Activated CD4-positive, alpha-beta memory T cell treated with anti-CD3 and anti-CD28 coated beads, Interleukin-2, amount 10 ng/mL, durations not matched to agents 7 days and 5 days (primary cell): ENCODE results near the gene TNS1. TPM values are rescaled to one million over a fixed set of nuclear protein-coding genes. Genes with fewer than 3 reads are reported as not detected.

ENCODE experiments used
- CTCF ChIA-PET: fragments of 350-600 bp; sonication (Branson Sonifier 250); formaldehyde crosslinking; loops from one replicate; lab custom pipeline; 2021; ENCODE audit warnings: antibody characterized with exemption, inconsistent platforms; lab: Charles Lee
- POLR2A ChIA-PET: fragments of 350-600 bp; sonication (Branson Sonifier 250); formaldehyde crosslinking; loops from one replicate; lab custom pipeline; 2021; ENCODE audit warnings: antibody characterized with exemption; lab: Charles Lee
- DNase-seq: peaks from one replicate; pipeline ENCODE4 v3.0.0-alpha.2; 2020
- H3K27ac Mint-ChIP-seq: one replicate; pipeline ENCODE4 v1.8.0; 2021; ENCODE audit warnings: mild to moderate bottlenecking, mixed read lengths
- H3K27me3 Mint-ChIP-seq: one replicate; pipeline ENCODE4 v1.8.0; 2021; ENCODE audit warnings: mixed read lengths
- H3K36me3 Mint-ChIP-seq: one replicate; pipeline ENCODE4 v1.8.0; 2021; ENCODE audit warnings: low read depth, mixed read lengths
- H3K4me1 Mint-ChIP-seq: one replicate; pipeline ENCODE4 v1.8.0; 2021; ENCODE audit warnings: mixed read lengths
- H3K4me3 Mint-ChIP-seq: one replicate; pipeline ENCODE4 v1.8.0; 2021; ENCODE audit warnings: mild to moderate bottlenecking, mixed read lengths
- H3K9me3 Mint-ChIP-seq: one replicate; pipeline ENCODE4 v1.8.0; 2021; ENCODE audit warnings: mixed read lengths
- total RNA-seq, 2 experiments: library from RNA; stranded (reverse); gene quantifications; one replicate each; pipeline ENCODE4 v1.2.3, GENCODE V29; 2021

Gene TNS1
- total RNA-seq, 2 experiments from 2014 or later = 3.2 to 3.4 TPM

GRCh38 chr2:217996361-217996760, 6.4 kb downstream of the TNS1 start:
- no peak overlapping the region for H3K4me3 Mint-ChIP-seq
- no peaks in the 10 kb centered on the region for H3K36me3 Mint-ChIP-seq
- H3K9me3 Mint-ChIP-seq = no peaks in the 10 kb centered on the region
- no peaks in the 10 kb centered on the region for H3K4me1 Mint-ChIP-seq
- CTCF ChIA-PET = interaction anchor here (0.6 to 1.3 kb wide), 2 partner anchors 10 to 211 kb away, joined by 3 read pairs; no protein-coding TSS in a partner anchor
- H3K27me3 Mint-ChIP-seq = peaks cover 9% of the 10 kb centered on the region
- DNase-seq = no peak
- POLR2A ChIA-PET = no interaction called here
- no peak overlapping the region for H3K27ac Mint-ChIP-seq

- POLR2A ChIA-PET = no interaction called here
- CTCF ChIA-PET = interaction anchor here (1.3 kb wide), 1 partner anchor 210 kb away, joined by 3 read pairs; no protein-coding TSS in a partner anchor
- Mint-ChIP-seq H3K4me3 (no peak overlapping the region), H3K36me3 (no peaks in the 10 kb centered on the region), H3K4me1 (no peaks in the 10 kb centered on the region), H3K27me3 (peaks cover 9% of the 10 kb centered on the region), H3K9me3 (no peaks in the 10 kb centered on the region), H3K27ac (no peak overlapping the region)
- DNase-seq = no peak
Observed at GRCh38 chr2:217995731-217996231, 7.0 kb downstream of the TNS1 start.

- H3K27me3 Mint-ChIP-seq = peaks cover 9% of the 10 kb centered on the region
- no peaks in the 10 kb centered on the region for H3K9me3 Mint-ChIP-seq
- H3K27ac Mint-ChIP-seq = no peak overlapping the region
- no peaks in the 10 kb centered on the region for H3K36me3 Mint-ChIP-seq
- H3K4me3 Mint-ChIP-seq = no peak overlapping the region
- CTCF ChIA-PET = interaction anchor here (1.0 to 2.0 kb wide), 4 partner anchors 10 to 209 kb away, joined by 6 to 20 read pairs (median 8); no protein-coding TSS in a partner anchor
- no peaks in the 10 kb centered on the region for H3K4me1 Mint-ChIP-seq
- DNase-seq = no peak
- POLR2A ChIA-PET = no interaction called here
Observed at GRCh38 chr2:217994776-217995274, 8.0 kb downstream of the TNS1 start.

GRCh38 chr2:217993817-217994463, 8.9 kb downstream of the TNS1 start:
- Mint-ChIP-seq H3K4me1 (no peaks in the 10 kb centered on the region), H3K36me3 (no peaks in the 10 kb centered on the region), H3K27ac (no peak overlapping the region), H3K9me3 (no peaks in the 10 kb centered on the region), H3K4me3 (no peak overlapping the region), H3K27me3 (peaks cover 9% of the 10 kb centered on the region)
- CTCF ChIA-PET = interaction anchor here (1.0 to 2.0 kb wide), 7 partner anchors 9 to 212 kb away, joined by 3 to 20 read pairs (median 6); no protein-coding TSS in a partner anchor
- DNase-seq = peak; percentile 60
- POLR2A ChIA-PET = no interaction called here

GRCh38 chr2:217993138-217993537, 9.7 kb downstream of the TNS1 start:
- POLR2A ChIA-PET = no interaction called here
- Mint-ChIP-seq H3K4me3 (no peak overlapping the region), H3K9me3 (no peaks in the 10 kb centered on the region), H3K27ac (no peak overlapping the region), H3K4me1 (no peaks in the 10 kb centered on the region), H3K27me3 (peaks cover 8% of the 10 kb centered on the region), H3K36me3 (no peaks in the 10 kb centered on the region)
- no peak for DNase-seq
- CTCF ChIA-PET = interaction anchor here (0.5 to 2.0 kb wide), 7 partner anchors 15 to 211 kb away, joined by 3 to 20 read pairs (median 6); no protein-coding TSS in a partner anchor

- Mint-ChIP-seq H3K36me3 (no peaks in the 10 kb centered on the region), H3K4me1 (no peaks in the 10 kb centered on the region), H3K4me3 (no peak overlapping the region), H3K9me3 (no peaks in the 10 kb centered on the region), H3K27me3 (peaks cover 5% of the 10 kb centered on the region), H3K27ac (no peak overlapping the region)
- DNase-seq = no peak
- ChIA-PET POLR2A (no interaction called here), CTCF (no interaction called here)
Observed at GRCh38 chr2:217992061-217992460, 10.7 kb downstream of the TNS1 start.

- DNase-seq = no peak
- Mint-ChIP-seq H3K27me3 (peaks cover 4% of the 10 kb centered on the region), H3K4me1 (no peaks in the 10 kb centered on the region), H3K27ac (no peak overlapping the region), H3K36me3 (no peaks in the 10 kb centered on the region), H3K4me3 (no peak overlapping the region), H3K9me3 (no peaks in the 10 kb centered on the region)
- ChIA-PET CTCF (no interaction called here), POLR2A (no interaction called here)
Observed at GRCh38 chr2:217990791-217991465, 11.9 kb downstream of the TNS1 start.

GRCh38 chr2:217990389-217990788, 12.4 kb downstream of the TNS1 start:
- no peak overlapping the region for H3K4me3 Mint-ChIP-seq
- CTCF ChIA-PET = no interaction called here
- POLR2A ChIA-PET = no interaction called here

GRCh38 chr2:217989221-217989948, 13.4 kb downstream of the TNS1 start:
- no peak overlapping the region for H3K4me3 Mint-ChIP-seq
- H3K9me3 Mint-ChIP-seq = no peaks in the 10 kb centered on the region
- DNase-seq = no peak
- H3K27me3 Mint-ChIP-seq = peaks cover 4% of the 10 kb centered on the region
- H3K36me3 Mint-ChIP-seq = no peaks in the 10 kb centered on the region
- no peaks in the 10 kb centered on the region for H3K4me1 Mint-ChIP-seq
- CTCF ChIA-PET = interaction anchor here (0.5 to 1.3 kb wide), 6 partner anchors 31 to 204 kb away, joined by 3 to 15 read pairs (median 4); no protein-coding TSS in a partner anchor
- H3K27ac Mint-ChIP-seq = no peak overlapping the region
- POLR2A ChIA-PET = interaction anchor here (1.0 kb wide), 1 partner anchor 203 kb away, joined by 3 read pairs; no protein-coding TSS in a partner anchor

More at GRCh38 chr2:217990389-217990788, 12.4 kb downstream of the TNS1 start:
- no peaks in the 10 kb centered on the region for H3K9me3 Mint-ChIP-seq
- no peaks in the 10 kb centered on the region for H3K36me3 Mint-ChIP-seq
- no peaks in the 10 kb centered on the region for H3K4me1 Mint-ChIP-seq
- no peak overlapping the region for H3K27ac Mint-ChIP-seq
- peaks cover 4% of the 10 kb centered on the region for H3K27me3 Mint-ChIP-seq
- no peak for DNase-seq

GRCh38 chr2:217988840-217989204, 14.0 kb downstream of the TNS1 start:
- Mint-ChIP-seq H3K4me3 (no peak overlapping the region), H3K36me3 (no peaks in the 10 kb centered on the region), H3K27me3 (peaks cover 4% of the 10 kb centered on the region), H3K27ac (no peak overlapping the region), H3K4me1 (no peaks in the 10 kb centered on the region), H3K9me3 (no peaks in the 10 kb centered on the region)
- ChIA-PET POLR2A (no interaction called here), CTCF (interaction anchor here (0.9 to 1.5 kb wide), 6 partner anchors 99 to 203 kb away, joined by 4 to 16 read pairs (median 8); no protein-coding TSS in a partner anchor)
- DNase-seq = no peak

GRCh38 chr2:217988014-217988839, 14.6 kb downstream of the TNS1 start:
- no peaks in the 10 kb centered on the region for H3K36me3 Mint-ChIP-seq
- H3K27me3 Mint-ChIP-seq = peaks cover 4% of the 10 kb centered on the region
- no peaks in the 10 kb centered on the region for H3K4me1 Mint-ChIP-seq
- H3K27ac Mint-ChIP-seq = no peak overlapping the region
- peak; percentile 71 for DNase-seq
- CTCF ChIA-PET = interaction anchor here (0.6 to 1.8 kb wide), 6 partner anchors 19 to 205 kb away, joined by 4 to 16 read pairs (median 6); no protein-coding TSS in a partner anchor
- H3K9me3 Mint-ChIP-seq = no peaks in the 10 kb centered on the region
- no peak overlapping the region for H3K4me3 Mint-ChIP-seq
- POLR2A ChIA-PET = no interaction called here

- no peak overlapping the region for H3K27ac Mint-ChIP-seq
- peaks cover 1% of the 10 kb centered on the region for H3K27me3 Mint-ChIP-seq
- POLR2A ChIA-PET = no interaction called here
- CTCF ChIA-PET = interaction anchor here (0.6 to 1.8 kb wide), 4 partner anchors 19 to 204 kb away, joined by 4 to 16 read pairs (median 6); no protein-coding TSS in a partner anchor
- H3K9me3 Mint-ChIP-seq = no peaks in the 10 kb centered on the region
- H3K4me3 Mint-ChIP-seq = no peak overlapping the region
- H3K36me3 Mint-ChIP-seq = no peaks in the 10 kb centered on the region
- no peaks in the 10 kb centered on the region for H3K4me1 Mint-ChIP-seq
- DNase-seq = no peak
Observed at GRCh38 chr2:217987391-217987790, 15.4 kb downstream of the TNS1 start.
